Ramos (cell line): Measurements from ENCODE around the gene MDP1.
"Not testable (repeated sequence)": the region's sequence is repeated elsewhere in the genome, so short reads cannot be mapped to it uniquely, and the experiment has no call there.

Source experiments
- in situ Hi-C: fragments of 300-500 bp; cut with MboI; formaldehyde crosslinking; loops from one replicate; pipeline ENCODE4 v1.14.3; 2022; ENCODE audit warnings: low sequenced_read_pairs; ENCODE audit not compliant: unreplicated experiment

The MDP1 gene

DNA sequence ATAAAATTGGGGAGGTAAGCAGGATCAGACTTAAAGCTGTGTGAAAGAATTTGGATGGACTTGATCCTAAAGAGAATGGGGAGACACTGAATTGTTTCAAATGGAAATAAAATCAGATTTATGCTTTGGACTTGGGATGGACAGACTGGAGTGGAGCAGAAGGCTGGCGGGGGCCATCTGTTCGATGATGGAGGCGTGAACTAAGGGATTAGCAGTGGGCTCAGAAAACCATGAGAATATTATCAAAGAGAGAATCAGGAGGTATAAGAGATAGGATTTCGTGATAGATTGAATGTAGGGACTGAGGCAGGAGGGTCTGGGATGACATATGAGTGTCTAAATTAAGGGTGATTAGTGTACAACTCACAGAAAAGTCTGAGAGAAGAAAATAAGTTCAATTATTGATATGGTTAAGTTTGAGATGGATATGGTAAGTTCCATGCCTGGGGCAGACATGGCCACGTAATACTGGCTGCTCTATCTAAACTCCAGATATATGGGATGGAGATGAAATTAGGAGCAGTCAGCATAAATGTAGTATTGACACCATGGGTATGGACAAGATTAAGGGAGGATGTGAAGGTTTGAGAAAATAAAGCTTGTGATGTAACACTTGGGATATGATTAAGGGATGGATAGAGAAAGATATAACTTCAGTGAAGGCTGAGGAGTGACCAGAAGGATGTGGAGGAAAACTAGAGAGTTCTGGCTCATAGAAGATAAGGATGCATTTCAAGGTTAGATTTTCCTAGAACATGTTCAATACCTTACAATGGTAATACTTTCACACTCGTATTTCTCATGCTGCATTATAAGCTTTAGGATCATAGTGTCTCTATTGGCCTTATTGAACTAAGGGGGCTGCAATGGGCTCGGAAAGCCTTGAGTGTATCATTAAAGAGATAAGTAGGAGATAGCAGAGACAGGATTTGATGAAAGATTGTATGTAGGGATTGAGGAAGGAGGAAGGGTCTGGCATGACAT lies 11.4 kb downstream of the MDP1 start:
- in situ Hi-C loops = no loop called here

- in situ Hi-C loops = not testable (repeated sequence)
Measured at GRCh38 chr14:24203249-24203886, 12.5 kb downstream of the MDP1 start.

DNA sequence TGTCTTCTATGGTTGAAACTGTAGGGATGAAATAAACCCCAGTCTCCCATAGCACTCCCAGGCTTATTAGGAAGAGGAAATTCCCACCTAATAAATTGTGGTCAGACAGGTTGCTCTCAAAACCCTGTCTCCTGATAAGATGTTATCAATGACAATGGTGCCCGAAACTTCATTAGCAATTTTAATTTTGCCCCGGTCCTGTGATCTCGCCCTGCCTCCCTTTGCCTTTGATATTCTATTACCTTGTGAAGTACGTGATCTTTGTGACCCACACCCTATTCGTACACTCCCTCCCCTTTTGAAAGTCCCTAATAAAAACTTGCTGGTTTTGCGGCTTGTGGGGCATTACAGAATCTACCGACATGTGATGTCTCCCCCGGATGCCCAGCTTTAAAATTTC lies 13.3 kb downstream of the MDP1 start:
- in situ Hi-C loops = not testable (repeated sequence)

DNA sequence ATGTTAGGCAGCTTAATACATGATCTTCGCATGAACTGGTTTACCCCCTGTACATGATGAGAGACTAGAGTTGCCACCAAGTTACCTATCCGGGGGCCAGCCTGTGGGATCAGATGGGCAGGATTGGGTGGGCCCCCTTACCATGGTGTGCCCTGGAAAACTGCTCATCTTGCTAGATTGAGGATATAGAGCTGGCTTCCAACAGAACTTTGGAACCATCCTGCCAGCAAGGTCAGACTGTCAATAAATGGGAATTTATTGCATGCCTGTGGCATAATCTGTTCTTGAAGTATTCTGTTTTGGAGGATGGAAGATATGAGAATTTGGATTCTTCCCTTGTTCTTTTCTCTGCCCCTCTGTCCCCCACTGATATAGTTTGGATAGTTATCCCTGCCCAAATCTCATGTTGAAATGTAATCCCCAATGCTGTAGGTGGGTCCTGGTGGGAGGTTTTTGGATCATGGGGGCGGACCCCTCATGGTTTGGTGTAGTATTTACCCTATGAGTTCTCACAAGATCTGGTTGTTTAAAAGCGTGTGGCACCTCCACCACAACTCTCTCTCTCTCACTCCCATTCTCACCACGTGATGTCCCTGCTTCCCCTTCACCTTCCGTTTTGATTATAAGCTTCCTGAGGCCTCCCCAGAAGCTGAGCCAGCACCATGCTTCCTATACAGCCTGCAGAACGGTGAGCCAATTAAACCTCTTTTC lies 16.9 kb downstream of the MDP1 start:
- in situ Hi-C loops = no loop called here

- in situ Hi-C loops = no loop called here
Measured at GRCh38 chr14:24197056-24197450, 18.8 kb downstream of the MDP1 start.

DNA sequence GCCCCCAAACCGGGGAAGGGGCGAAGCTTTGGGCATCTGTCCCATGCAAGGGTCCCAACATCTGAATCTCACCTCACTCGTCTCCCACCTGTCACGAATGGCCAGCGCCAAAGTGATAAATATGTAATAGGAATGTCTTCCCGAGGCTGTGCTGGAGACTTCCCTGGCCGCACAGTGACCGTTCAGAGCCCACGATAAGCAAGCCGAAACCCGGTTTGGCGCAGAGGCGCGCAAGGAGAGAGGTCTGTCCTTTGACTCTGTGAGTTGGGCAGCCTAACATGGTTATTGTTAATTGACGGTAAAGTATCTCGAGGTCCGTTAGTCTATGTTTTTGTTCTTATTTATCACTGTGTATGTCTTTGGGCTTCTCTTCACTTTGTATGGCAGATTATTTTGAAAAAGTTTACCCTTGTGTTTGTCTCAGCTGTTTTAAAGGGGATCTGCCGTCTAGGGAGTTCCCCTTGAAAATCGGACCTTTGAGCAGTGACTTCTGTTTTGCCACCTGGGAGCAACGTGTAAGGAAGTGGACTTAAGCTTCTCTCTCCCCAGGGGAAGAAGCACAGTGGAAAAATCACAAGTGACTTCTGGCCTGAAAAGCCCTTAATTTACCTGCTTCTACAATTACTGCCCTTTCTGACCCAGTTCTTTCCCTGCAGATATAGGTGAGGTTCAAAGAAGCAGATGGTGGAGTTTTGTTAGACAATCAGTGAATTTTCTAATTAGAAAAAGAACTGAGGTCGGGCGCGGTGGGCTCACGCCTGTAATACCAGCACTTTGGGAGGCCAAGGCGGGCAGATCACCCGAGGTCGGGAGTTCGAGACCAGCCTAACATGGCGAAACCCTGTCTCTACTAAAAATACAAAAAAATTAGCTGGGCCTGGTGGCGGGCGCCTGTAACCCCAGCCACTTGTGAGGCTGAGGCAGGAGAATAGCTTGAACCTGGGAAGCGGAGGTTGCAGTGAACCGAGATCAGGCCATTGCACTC lies 19.5 kb downstream of the MDP1 start:
- in situ Hi-C loops = no loop called here

DNA sequence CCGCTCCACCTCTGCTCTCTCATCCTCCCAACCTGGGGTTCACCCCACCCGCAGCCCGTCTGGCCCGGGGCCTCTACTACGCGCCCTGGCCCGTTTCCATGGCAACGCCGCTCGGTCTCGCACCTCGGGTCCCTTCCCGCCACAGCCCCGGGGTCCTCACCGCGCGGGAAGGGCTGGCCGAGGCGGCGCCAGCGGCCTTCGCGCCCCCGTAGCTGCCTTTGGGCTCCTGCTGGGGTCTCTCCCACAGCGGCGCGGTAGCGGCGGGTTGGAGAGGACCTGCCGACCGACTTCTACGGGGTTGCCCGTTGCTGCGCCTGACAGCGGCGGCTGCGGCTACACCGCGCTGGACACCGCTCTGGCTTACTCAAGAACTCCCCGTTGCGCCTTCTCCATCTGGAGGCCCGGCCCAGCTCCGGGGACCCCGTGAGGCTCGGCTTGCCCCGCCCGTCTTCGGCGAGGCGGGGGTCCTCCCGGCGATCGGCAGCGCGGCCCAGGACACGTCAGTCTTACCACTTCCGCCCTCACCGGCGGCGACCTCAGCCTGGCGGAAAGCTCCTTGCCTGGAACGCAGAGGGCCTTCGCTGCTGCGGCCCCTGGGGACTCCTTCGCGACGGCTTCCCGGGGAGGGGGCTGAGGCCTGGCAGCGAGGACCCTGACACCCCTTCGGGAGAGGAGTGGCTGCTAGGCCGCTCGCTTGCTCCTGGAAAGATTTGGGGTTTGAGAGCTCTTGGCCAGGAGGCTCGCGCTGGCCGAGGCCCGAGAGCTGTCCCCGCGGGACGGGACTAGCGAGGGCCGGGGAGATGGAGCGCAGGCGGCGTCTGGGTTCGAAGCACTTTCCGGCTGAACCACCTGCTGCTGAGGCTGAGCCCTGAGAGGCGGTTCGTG lies 20.4 kb downstream of the MDP1 start, which contains the start of gene TM9SF1:
TSS of gene TM9SF1 (minus strand) at position 256 of the 885 bp plus-strand sequence. CDS start 422 bp downstream, outside the sequence.
- in situ Hi-C loops = no loop called here

DNA sequence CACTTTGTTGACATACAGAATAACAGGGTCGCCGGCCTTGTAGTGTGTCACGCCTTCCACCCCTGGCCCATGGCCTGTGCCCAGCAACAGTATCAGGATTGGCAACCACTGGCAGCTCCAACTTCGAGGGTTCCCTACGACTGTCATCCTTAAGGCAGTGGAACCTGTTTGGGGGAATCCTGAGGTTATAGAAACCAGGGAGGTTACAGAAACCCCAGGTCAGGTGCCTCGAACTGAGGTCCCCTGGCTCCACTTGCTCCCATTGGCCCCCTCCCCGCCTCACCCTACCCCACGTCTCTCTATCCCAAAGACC lies 21.0 kb downstream of the MDP1 start:
- in situ Hi-C loops = no loop called here

DNA sequence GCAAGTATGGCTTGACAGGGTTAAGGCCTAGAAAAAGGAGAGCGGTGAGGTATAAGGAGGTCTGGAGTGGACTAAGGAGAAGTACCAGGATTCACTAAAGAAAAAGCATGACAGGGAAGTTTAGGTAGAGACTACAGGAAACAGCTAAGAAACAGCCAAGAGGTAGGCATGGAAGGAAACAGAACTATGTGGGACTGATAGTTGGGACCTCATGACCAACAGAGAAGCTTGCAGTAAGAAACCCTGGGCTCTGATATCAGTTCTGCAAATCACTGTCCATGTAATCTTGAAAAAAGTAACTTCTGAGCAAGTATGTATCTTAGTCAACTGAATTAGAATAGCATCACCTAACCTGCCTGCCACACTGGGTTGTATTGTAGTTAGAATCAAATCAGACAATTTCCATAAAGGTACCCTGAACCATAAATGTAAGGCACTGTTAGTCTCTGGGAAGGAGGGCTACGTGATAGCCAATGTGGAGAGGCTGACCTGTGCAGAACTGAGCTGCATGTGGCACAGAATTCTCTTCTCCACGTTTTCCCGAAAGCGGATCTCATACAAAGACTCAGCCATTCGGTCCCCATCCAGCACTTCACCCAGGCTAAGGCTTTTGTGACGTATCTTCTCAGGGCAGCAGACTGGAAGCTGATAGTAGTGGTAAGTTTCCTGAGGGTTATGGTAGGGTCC lies 21.5 kb downstream of the MDP1 start:
- in situ Hi-C loops = no loop called here

- in situ Hi-C loops = no loop called here
Measured at GRCh38 chr14:24192933-24193332, 22.9 kb downstream of the MDP1 start.

GRCh38 chr14:24190416-24190815 lies 25.4 kb downstream of the MDP1 start:
- in situ Hi-C loops = no loop called here

DNA sequence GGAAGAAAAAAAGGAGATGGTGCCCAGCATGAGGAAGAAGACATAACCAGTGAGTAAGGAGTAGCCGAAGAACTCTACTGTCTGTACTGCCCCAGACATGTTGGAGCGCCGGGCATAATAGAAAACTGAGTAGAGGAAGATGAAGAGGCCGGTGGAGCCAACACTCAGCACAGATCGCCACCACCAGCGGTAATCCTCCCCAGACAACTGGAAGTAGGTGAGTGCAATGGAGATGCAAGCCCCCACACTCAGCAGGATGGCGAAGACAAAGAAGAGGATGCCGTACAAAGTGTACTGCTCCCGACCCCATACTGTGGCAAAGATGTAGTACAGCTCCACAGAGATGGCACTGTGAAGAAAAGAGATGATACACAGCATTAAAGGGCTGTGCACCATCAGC lies 26.4 kb downstream of the MDP1 start:
- in situ Hi-C loops = no loop called here

DNA sequence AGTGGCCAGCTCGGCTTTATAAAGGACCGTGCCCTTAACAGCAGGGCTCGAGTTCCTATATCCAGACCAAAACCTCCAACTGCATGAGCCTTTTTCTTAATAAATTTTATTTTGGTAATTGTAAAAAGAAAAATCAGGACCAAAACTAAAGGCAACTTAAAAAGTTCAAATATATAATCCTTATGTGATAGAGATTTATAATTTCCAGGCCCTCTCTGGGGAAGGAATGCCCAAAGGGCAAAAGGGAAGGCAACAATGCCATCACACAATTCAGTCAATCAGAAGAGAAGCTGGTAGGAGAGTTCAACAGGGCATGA lies 26.8 kb downstream of the MDP1 start:
- in situ Hi-C loops = no loop called here

DNA sequence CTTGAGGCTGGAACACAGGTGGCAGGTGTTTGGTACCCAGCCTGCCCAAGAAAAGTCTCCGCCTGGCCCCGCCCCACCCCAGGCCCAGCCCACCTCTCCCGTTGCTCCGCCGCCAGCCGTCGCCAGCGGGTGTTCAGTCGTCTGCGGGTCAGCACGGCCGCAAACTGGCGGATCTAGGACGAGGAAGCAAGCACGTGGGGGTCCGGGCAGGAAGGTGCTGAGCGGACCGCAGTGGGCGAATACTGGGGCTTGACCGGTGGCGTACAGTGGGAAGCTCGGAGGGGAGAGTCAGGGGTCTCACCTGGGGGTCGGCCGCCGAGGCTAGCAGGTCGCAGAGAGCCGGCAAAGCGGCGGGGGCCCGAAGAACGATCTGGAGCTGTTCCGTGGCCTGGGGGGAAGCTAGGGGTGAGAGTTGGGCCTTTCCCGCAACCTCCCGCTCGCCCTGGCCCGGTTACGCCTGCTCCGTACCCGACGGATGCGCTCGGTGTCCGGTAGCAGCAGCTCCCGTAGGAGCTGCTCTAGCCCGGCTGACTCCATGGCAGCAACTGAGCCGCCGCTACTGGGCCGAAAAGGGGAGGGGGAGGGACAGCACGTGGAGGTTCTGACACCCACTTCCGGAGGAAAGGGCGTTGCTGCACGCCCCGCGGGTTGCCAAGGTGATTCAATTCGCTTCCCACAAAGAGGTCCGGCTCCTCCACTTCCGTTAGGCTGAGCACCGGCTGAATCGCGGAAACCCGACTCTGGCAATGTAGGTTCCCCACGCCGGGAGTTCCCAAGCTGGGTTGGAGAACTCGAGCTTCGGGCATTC lies 27.4 kb downstream of the MDP1 start, which contains the start of gene IPO4:
TSS of gene IPO4 (minus strand) at position 566 of the 808 bp plus-strand sequence. CDS start at position 537, 29 bp downstream.
- in situ Hi-C loops = no loop called here

- in situ Hi-C loops = no loop called here
Measured at GRCh38 chr14:24187539-24187915, 28.3 kb downstream of the MDP1 start.

GRCh38 chr14:24186831-24187538 lies 28.9 kb downstream of the MDP1 start:
- in situ Hi-C loops = no loop called here

DNA sequence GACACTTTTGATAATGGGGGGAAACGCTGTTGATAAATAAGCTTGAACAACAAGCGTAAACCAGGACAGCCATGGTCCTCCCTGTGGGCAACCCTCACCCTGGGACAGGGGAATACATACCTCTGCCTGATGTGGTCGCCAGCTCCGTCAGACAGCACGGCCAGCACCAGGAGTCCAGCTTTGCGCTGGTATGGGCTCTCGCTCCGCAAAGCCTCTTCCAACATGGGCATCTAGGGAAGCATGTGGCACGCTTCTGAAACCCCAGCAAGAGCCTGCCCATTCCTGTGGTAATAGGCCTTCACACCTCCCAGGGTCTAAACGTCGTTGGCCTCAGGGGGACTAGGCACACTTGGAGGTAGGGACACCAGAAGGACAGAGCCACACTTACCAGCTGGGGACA lies 30.1 kb downstream of the MDP1 start:
- in situ Hi-C loops = no loop called here
